Measurements from ENCODE around the gene ABAT. TPM values are rescaled to one million over a fixed set of nuclear protein-coding genes. Genes with fewer than 3 reads are reported as not detected.

ABAT gene
- total and polyA plus RNA-seq, 4 experiments from 2014 or later: 2.8 to 10.8 (median 6.5) TPM

DNA sequence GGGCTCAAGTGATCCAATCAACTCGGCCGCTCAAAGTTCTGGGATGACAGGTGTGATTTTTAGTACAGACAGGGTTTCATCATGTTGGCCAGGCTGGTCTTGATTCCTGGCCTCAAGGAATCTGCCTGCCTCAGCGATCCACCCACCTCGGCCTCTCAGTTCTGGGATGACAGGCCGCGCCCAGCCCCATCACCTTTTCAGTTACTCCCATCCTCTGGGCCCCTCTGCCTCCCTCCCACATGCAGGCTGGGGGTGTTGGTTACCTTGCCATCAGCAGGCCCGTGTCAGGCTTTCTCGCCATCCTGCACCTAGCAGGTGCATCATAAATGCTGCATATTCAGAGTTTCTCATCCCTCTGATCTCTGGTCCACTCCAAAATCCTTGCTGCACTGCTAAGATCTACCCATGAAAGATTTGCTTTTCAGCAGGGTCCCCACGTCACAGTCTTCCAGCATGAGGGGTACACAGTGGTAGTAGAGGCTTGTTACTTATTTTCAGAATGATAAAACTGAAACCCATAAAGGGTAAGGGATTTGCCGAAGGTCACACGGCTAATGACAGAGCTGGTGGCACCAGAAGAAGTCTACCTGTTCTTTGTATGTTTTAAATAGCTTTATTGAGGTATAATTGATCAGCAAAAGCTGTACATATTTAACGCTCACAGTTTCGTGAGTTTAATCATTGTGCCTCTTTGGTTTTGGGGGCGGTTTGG lies 139.8 kb downstream of the ABAT start:
- no peak overlapping the region for H3K27ac ChIP-seq (ENCODE audit: low read depth, low read length)
- H3K27me3 ChIP-seq (ENCODE audit: insufficient read depth, low read length): no peaks in the 10 kb centered on the region
- Mint-ChIP-seq H3K4me3 (no peak overlapping the region), H3K36me3 (peaks cover 51 to 76% of the 10 kb centered on the region in 2 donors), H3K9me3 (no peaks in the 10 kb centered on the region), H3K27me3 (no peaks in the 10 kb centered on the region), H3K4me1 (peaks cover 11 to 30% (median 22%) of the 10 kb centered on the region in 4 donors), H3K27ac (peak overlapping the region in 4 of 7 donors; percentile 19 to 77 (median 55))
- intact Hi-C loops (cut with micrococcal nuclease): no loop called here
- ChIA-PET POLR2A (ENCODE audit: partially characterized antibody) (interaction anchor here (0.8 kb wide), 1 partner anchor 17 kb away, joined by 5 read pairs; the partner anchor contains the start of genes PMM2 and TMEM186), CTCF (ENCODE audit: partially characterized antibody) (no interaction called here)
- DNase-seq: no peak
- no peaks in the 10 kb centered on the region for H3K9me3 ChIP-seq (ENCODE audit: control insufficient read depth in 1 of 2, low read length in 2 of 2)
- no peak overlapping the region for H3K4me3 ChIP-seq (ENCODE audit: low read length in 2 of 2)
- peaks cover 13% of the 10 kb centered on the region for H3K4me1 ChIP-seq (ENCODE audit: insufficient read depth, low read length)
- H3K36me3 ChIP-seq (ENCODE audit: insufficient read depth, low read length): peaks cover 71% of the 10 kb centered on the region

GRCh38 chr16:8816967-8817655 lies 142.7 kb downstream of the ABAT start:
- Histone ChIP-seq H3K4me3 (ENCODE audit: low read length in 2 of 2) (no peak overlapping the region), H3K36me3 (ENCODE audit: insufficient read depth, low read length) (peaks cover 55% of the 10 kb centered on the region), H3K4me1 (ENCODE audit: insufficient read depth, low read length) (peaks cover 13% of the 10 kb centered on the region), H3K27me3 (ENCODE audit: insufficient read depth, low read length) (no peaks in the 10 kb centered on the region), H3K9me3 (ENCODE audit: control insufficient read depth in 1 of 2, low read length in 2 of 2) (no peaks in the 10 kb centered on the region), H3K27ac (ENCODE audit: low read depth, low read length) (no peak overlapping the region)
- intact Hi-C loops (cut with micrococcal nuclease): loop anchor here (5.0 kb wide), 1 partner anchor 50 kb away; the partner anchor contains the start of gene CARHSP1
- ChIA-PET CTCF (ENCODE audit: partially characterized antibody) (interaction anchor here (0.8 to 2.8 kb wide), 5 partner anchors 37 to 192 kb away, joined by 3 to 14 read pairs (median 4); partner anchors contain the start of genes CARHSP1 and LITAFD), POLR2A (ENCODE audit: partially characterized antibody) (interaction anchor here (0.5 to 1.7 kb wide), 2 partner anchors 35 to 51 kb away, joined by 3 to 10 read pairs; partner anchors contain the start of gene CARHSP1)
- Mint-ChIP-seq H3K9me3 (no peaks in the 10 kb centered on the region), H3K27me3 (no peaks in the 10 kb centered on the region), H3K36me3 (peaks cover 45 to 75% of the 10 kb centered on the region in 2 donors), H3K4me1 (peaks cover 11 to 35% (median 24%) of the 10 kb centered on the region in 4 donors), H3K4me3 (peak overlapping the region in 1 of 8 donors; percentile 27), H3K27ac (peak overlapping the region in 6 of 7 donors; percentile 13 to 84 (median 60))
- peak in 4 of 5 donors; percentile 29 to 47 (median 36) for DNase-seq

GRCh38 chr16:8818504-8819270 lies 144.3 kb downstream of the ABAT start:
- peaks cover 11 to 38% (median 28%) of the 10 kb centered on the region in 4 donors for H3K4me1 Mint-ChIP-seq
- intact Hi-C loops (cut with micrococcal nuclease): loop anchor here (5.0 kb wide), 1 partner anchor 49 kb away; the partner anchor contains the start of gene CARHSP1
- ChIA-PET POLR2A (ENCODE audit: partially characterized antibody) (interaction anchor here (0.6 kb wide), 1 partner anchor 33 kb away, joined by 3 read pairs; no protein-coding TSS in a partner anchor), CTCF (ENCODE audit: partially characterized antibody) (interaction anchor here (1.4 to 2.8 kb wide), 4 partner anchors 60 to 249 kb away, joined by 3 to 8 read pairs (median 4); no protein-coding TSS in a partner anchor)
- no peaks in the 10 kb centered on the region for H3K27me3 Mint-ChIP-seq
- Histone ChIP-seq H3K9me3 (ENCODE audit: control insufficient read depth in 1 of 2, low read length in 2 of 2) (no peaks in the 10 kb centered on the region), H3K27me3 (ENCODE audit: insufficient read depth, low read length) (no peaks in the 10 kb centered on the region), H3K4me1 (ENCODE audit: insufficient read depth, low read length) (peaks cover 13% of the 10 kb centered on the region), H3K4me3 (ENCODE audit: low read length in 2 of 2) (no peak overlapping the region), H3K36me3 (ENCODE audit: insufficient read depth, low read length) (peaks cover 40% of the 10 kb centered on the region), H3K27ac (ENCODE audit: low read depth, low read length) (no peak overlapping the region)
- H3K27ac Mint-ChIP-seq: peak overlapping the region in 1 of 7 donors; percentile 80
- peaks cover 36 to 71% of the 10 kb centered on the region in 2 donors for H3K36me3 Mint-ChIP-seq
- no peak for DNase-seq
- H3K4me3 Mint-ChIP-seq: no peak overlapping the region
- no peaks in the 10 kb centered on the region for H3K9me3 Mint-ChIP-seq

- no peaks in the 10 kb centered on the region for H3K27me3 Mint-ChIP-seq
- Histone ChIP-seq H3K4me3 (ENCODE audit: low read length in 2 of 2) (no peak overlapping the region), H3K27ac (ENCODE audit: low read depth, low read length) (no peak overlapping the region), H3K4me1 (ENCODE audit: insufficient read depth, low read length) (peaks cover 13% of the 10 kb centered on the region), H3K36me3 (ENCODE audit: insufficient read depth, low read length) (peaks cover 31% of the 10 kb centered on the region), H3K27me3 (ENCODE audit: insufficient read depth, low read length) (no peaks in the 10 kb centered on the region), H3K9me3 (ENCODE audit: control insufficient read depth in 1 of 2, low read length in 2 of 2) (no peaks in the 10 kb centered on the region)
- peak overlapping the region in 3 of 7 donors; percentile 35 to 83 (median 47) for H3K27ac Mint-ChIP-seq
- DNase-seq: no peak
- H3K9me3 Mint-ChIP-seq: no peaks in the 10 kb centered on the region
- H3K4me3 Mint-ChIP-seq: no peak overlapping the region
- ChIA-PET CTCF (ENCODE audit: partially characterized antibody) (interaction anchor here (1.4 to 1.8 kb wide), 2 partner anchors 60 to 250 kb away, joined by 3 to 4 read pairs; no protein-coding TSS in a partner anchor), POLR2A (ENCODE audit: partially characterized antibody) (no interaction called here)
- H3K36me3 Mint-ChIP-seq: peaks cover 32 to 69% of the 10 kb centered on the region in 2 donors
- intact Hi-C loops (cut with micrococcal nuclease): loop anchor here (5.0 kb wide), 1 partner anchor 48 kb away; the partner anchor contains the start of gene CARHSP1
- peaks cover 11 to 34% (median 25%) of the 10 kb centered on the region in 4 donors for H3K4me1 Mint-ChIP-seq
These were observed 145.1 kb downstream of the ABAT start for GRCh38 chr16:8819411-8820034.

GRCh38 chr16:8822403-8822802 lies 148.0 kb downstream of the ABAT start:
- H3K27ac ChIP-seq (ENCODE audit: low read depth, low read length): no peak overlapping the region
- peaks cover 3% of the 10 kb centered on the region for H3K4me1 ChIP-seq (ENCODE audit: insufficient read depth, low read length)
- CTCF ChIA-PET (ENCODE audit: partially characterized antibody): interaction anchor here (1.6 kb wide), 1 partner anchor 58 kb away, joined by 4 read pairs; no protein-coding TSS in a partner anchor
- no peaks in the 10 kb centered on the region for H3K9me3 ChIP-seq (ENCODE audit: control insufficient read depth in 1 of 2, low read length in 2 of 2)
- peaks cover 1 to 16% (median 9%) of the 10 kb centered on the region in 4 donors for H3K4me1 Mint-ChIP-seq
- H3K27me3 Mint-ChIP-seq: no peaks in the 10 kb centered on the region
- no peaks in the 10 kb centered on the region for H3K27me3 ChIP-seq (ENCODE audit: insufficient read depth, low read length)
- intact Hi-C loops (cut with micrococcal nuclease): no loop called here
- peak overlapping the region in 2 of 7 donors; percentile 64 to 74 for H3K27ac Mint-ChIP-seq
- peaks cover 15 to 52% of the 10 kb centered on the region in 2 donors for H3K36me3 Mint-ChIP-seq
- H3K4me3 Mint-ChIP-seq: no peak overlapping the region
- DNase-seq: no peak
- peaks cover 20% of the 10 kb centered on the region for H3K36me3 ChIP-seq (ENCODE audit: insufficient read depth, low read length)
- no peaks in the 10 kb centered on the region for H3K9me3 Mint-ChIP-seq
- H3K4me3 ChIP-seq (ENCODE audit: low read length in 2 of 2): no peak overlapping the region
- POLR2A ChIA-PET (ENCODE audit: partially characterized antibody): no interaction called here

DNA sequence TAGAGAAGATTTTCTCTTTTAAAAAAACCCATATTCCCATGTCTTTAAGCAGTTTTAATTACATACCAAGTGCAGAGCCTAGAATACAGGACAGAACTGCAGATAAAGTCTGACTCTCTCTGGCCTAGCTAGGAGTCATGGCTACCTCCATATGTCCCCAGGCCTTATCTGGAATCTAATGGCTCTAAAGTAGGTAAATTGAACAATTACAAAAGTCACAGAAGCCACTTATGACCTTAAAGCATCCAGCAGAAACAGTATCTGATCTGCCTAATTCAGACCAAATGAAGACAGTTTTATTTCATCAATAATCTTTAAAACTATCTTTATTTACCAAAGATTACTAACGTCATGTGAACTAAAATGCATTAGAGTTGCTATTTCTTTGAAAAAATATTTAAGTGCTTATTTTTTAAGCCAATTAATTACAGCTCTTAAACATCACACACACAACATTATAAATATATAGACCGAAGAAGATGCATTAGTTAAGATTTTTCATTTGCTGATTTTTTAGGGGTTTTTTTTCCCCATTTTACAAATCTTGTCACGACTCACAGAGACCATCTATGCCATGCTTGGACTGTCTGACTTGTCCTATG lies 152.0 kb downstream of the ABAT start:
- CTCF ChIA-PET (ENCODE audit: partially characterized antibody): interaction anchor here (0.6 kb wide), 1 partner anchor 179 kb away, joined by 3 read pairs; no protein-coding TSS in a partner anchor
- H3K9me3 ChIP-seq (ENCODE audit: control insufficient read depth in 1 of 2, low read length in 2 of 2): no peaks in the 10 kb centered on the region
- H3K27ac ChIP-seq (ENCODE audit: low read depth, low read length): no peak overlapping the region
- H3K36me3 Mint-ChIP-seq: peaks cover 17 to 48% of the 10 kb centered on the region in 2 donors
- H3K4me1 ChIP-seq (ENCODE audit: insufficient read depth, low read length): no peaks in the 10 kb centered on the region
- intact Hi-C loops (cut with micrococcal nuclease): no loop called here
- peaks cover 13% of the 10 kb centered on the region for H3K36me3 ChIP-seq (ENCODE audit: insufficient read depth, low read length)
- POLR2A ChIA-PET (ENCODE audit: partially characterized antibody): no interaction called here
- H3K27me3 Mint-ChIP-seq: no peaks in the 10 kb centered on the region
- H3K4me1 Mint-ChIP-seq: peaks cover 0 to 22% (median 5%) of the 10 kb centered on the region in 4 donors
- no peaks in the 10 kb centered on the region for H3K9me3 Mint-ChIP-seq
- no peaks in the 10 kb centered on the region for H3K27me3 ChIP-seq (ENCODE audit: insufficient read depth, low read length)
- no peak overlapping the region for H3K4me3 ChIP-seq (ENCODE audit: low read length in 2 of 2)
- no peak for DNase-seq
- no peak overlapping the region for H3K27ac Mint-ChIP-seq
- H3K4me3 Mint-ChIP-seq: no peak overlapping the region
